GM06990 (cell line): Measurements from ENCODE around the gene SMPX.
"Not testable (repeated sequence)": the region's sequence is repeated elsewhere in the genome, so short reads cannot be mapped to it uniquely, and the experiment has no call there.

Source experiments
- DNase-seq: peaks from one replicate; pipeline ENCODE4 v3.0.0-alpha.2; 2011; ENCODE audit not compliant: insufficient read length; ENCODE audit errors: extremely low read depth
- H3K27me3 ChIP-seq: replicated peaks from 2 replicates; pipeline ENCODE4 v1.6.0; 2011; ENCODE audit warnings: low read length; ENCODE audit not compliant: control insufficient read depth, insufficient read depth
- H3K36me3 ChIP-seq: 2 replicates; pipeline ENCODE4 v1.5.1; 2011; ENCODE audit warnings: low read length; ENCODE audit not compliant: control insufficient read depth, insufficient read depth
- H3K4me3 ChIP-seq: replicated peaks from 2 replicates; pipeline ENCODE4 v1.5.1; 2011; ENCODE audit warnings: low read depth, mild to moderate bottlenecking, control low read depth, low read length
- TF ChIP-seq, protein P1 (sequence below): IDR thresholded peaks from 2 replicates; pipeline ENCODE4 v1.5.1; 2011; ENCODE audit warnings: low read length, control low read depth, mild to moderate bottlenecking, inconsistent platforms; ENCODE audit not compliant: insufficient read depth, poor library complexity, severe bottlenecking

Gene SMPX

DNA sequence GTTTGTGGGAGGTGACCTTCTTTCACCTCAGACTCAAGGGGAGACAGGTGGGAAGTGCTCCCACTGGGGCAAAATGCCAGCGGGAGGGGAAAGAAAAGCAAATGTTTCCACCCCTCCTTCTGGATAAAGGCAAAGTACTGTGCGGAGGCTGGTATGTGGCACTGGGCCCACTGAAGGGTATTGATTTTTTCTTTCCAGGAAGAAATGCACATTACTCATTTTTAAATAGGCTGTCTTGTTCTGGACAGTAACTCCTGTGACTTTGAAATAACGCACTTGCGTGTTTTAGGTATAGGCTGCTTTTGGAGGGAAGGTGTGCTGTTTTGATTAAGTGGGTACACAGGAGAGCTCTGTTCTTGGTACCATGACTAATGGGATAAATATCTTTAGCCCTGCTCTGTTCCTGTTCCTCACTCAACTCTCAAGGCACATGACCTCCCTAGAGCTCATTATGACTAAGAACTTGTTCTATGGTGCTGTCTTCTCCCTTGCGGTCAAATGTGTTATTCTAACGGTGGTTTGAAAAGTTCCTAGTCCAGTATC is 40.8 kb upstream of the SMPX start:
- TF ChIP-seq, protein P1, sequence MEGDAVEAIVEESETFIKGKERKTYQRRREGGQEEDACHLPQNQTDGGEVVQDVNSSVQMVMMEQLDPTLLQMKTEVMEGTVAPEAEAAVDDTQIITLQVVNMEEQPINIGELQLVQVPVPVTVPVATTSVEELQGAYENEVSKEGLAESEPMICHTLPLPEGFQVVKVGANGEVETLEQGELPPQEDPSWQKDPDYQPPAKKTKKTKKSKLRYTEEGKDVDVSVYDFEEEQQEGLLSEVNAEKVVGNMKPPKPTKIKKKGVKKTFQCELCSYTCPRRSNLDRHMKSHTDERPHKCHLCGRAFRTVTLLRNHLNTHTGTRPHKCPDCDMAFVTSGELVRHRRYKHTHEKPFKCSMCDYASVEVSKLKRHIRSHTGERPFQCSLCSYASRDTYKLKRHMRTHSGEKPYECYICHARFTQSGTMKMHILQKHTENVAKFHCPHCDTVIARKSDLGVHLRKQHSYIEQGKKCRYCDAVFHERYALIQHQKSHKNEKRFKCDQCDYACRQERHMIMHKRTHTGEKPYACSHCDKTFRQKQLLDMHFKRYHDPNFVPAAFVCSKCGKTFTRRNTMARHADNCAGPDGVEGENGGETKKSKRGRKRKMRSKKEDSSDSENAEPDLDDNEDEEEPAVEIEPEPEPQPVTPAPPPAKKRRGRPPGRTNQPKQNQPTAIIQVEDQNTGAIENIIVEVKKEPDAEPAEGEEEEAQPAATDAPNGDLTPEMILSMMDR, result no peak
- no peak for DNase-seq
- Histone ChIP-seq H3K36me3 (no peaks in the 10 kb centered on the region), H3K27me3 (no peaks in the 10 kb centered on the region), H3K4me3 (no peak overlapping the region)

DNA sequence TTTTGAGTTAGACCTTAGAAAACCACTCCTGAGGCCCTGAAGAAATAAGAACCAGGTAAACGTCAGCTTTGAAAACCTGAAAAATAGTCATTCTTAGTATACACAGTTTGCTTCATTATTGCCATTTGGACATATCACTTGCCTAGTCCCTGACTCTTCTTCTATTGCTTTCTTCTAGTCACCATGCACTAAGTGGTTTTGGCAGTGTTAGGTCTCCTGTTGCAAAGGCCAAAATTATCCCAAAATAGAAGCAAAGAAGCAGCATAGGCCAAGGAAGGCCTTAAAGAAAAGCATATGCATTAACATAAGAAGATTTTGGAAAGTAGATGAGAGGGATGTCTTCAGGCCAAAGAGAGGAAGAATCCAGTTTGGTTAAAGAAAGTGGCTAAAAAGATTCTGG is 24.1 kb upstream of the SMPX start:
- Histone ChIP-seq H3K36me3 (no peaks in the 10 kb centered on the region), H3K27me3 (no peaks in the 10 kb centered on the region), H3K4me3 (no peak overlapping the region)
- DNase-seq, result no peak
- TF ChIP-seq, protein P1, result no peak

DNA sequence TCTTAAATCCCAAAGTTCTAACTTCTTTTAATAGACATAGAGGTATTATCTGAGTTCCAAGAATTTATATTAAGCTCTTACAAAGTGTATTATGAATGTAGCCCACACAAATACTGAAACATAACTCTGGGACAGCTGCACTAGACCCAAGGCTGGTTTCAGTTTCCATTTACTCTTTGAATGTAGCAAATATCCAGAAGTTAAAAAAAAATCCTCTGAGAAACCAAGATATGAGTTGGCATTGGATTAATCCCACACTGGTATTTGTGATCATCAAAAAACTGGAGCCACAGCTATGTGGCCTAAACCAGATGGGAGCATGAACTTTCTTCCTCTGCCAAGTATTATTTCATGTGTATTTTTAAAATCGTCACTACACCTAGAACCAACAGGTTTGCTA is 23.6 kb upstream of the SMPX start:
- no peaks in the 10 kb centered on the region for H3K27me3 ChIP-seq
- no peak for DNase-seq
- no peaks in the 10 kb centered on the region for H3K36me3 ChIP-seq
- TF ChIP-seq, protein P1, result no peak
- no peak overlapping the region for H3K4me3 ChIP-seq

DNA sequence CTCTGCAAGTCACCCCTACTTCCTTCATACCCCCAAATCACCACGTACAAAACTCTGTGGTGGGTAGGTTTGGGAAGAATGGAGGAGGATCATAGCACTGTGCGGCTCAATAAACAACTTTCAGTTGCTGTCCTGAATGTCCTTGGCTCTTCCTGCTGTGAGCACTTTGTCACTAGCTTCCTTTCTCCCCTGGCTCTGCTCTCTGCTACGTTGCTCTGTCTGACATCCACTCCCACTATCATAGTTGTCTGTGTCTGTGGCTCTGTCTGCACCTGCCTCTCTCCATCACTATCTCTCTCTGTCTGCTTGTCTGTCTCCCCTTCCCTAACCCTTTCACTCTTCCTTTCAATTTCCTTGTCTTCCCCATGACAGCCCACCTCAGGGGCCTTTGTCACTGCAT is 21.2 kb upstream of the SMPX start:
- Histone ChIP-seq H3K27me3 (no peaks in the 10 kb centered on the region), H3K36me3 (no peaks in the 10 kb centered on the region), H3K4me3 (no peak overlapping the region)
- TF ChIP-seq, protein P1, result no peak
- DNase-seq, result no peak

DNA sequence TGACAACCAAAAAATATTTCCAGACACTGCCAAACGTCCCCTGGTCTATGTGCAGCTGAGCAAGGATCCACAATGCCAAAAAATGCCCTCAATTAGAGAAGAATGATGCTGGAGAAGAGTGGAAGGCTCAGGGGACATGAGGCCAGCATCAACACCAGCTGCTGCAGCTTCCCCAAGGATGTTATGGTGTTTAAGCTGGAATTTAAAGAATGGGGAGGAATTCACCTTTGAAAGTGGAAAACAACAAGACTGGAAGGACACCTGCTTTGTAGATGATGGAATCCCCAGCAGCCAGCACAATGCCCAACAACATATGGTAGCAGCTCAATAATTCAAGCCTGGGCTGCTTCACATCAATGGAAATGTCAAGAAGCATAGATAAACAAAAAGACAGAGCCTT is 20.3 kb upstream of the SMPX start:
- H3K36me3 ChIP-seq, result no peaks in the 10 kb centered on the region
- TF ChIP-seq, protein P1, result no peak
- H3K27me3 ChIP-seq, result no peaks in the 10 kb centered on the region

DNA sequence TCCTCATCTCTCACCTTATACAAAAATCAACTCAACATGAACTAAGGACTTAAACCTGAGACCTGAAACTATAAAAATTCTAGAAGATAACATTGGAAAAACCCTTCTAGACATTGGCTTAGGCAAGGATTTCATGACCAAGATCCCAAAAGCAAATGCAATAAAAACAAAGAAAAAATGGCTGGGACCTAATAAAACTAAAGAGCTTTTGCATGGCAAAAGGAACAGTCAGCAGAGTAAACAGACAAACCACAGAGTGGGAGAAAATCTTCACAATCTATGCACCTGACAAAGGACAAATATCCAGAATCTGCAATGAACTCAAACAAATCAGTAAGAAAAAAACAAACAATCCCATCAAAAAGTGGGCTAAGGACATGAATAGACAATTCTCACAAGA is 17.2 kb upstream of the SMPX start:
- H3K4me3 ChIP-seq, H3K27me3 ChIP-seq, DNase-seq, H3K36me3 ChIP-seq: not testable (repeated sequence)

More for the DNA sequence above, 20.3 kb upstream of the SMPX start:
- H3K4me3 ChIP-seq, result no peak overlapping the region
- DNase-seq, result no peak

DNA sequence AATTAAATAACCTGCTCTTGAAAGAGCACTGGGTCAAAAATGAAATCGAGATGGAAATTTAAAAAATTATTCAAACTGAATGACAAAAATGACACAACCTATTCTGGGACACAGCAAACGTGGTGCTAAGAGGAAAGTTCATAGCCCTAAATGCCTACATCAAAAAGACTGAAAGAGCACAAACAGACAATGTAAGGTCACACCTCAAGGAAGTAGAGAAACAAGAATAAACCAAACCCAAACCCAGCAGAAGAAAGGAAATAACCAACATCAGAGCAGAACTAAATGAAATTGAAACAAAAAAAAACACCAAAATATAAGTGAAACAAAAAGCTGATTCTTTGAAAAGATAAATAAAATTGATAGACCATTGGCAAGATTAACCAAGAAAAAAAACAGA is 15.1 kb upstream of the SMPX start:
- DNase-seq, H3K27me3 ChIP-seq, H3K36me3 ChIP-seq, H3K4me3 ChIP-seq: not testable (repeated sequence)
